ENCODE data around the gene PREX1.

GRCh38 chr20:48718786-48719578 lies 108.8 kb downstream of the PREX1 start:
- no peak for TF ChIP-seq POLR2AphosphoS5 (IDR thresholded peaks at IDR 0.05; ENCODE audit: low read depth)
- no peak for TF ChIP-seq CTCF (conservative IDR thresholded peaks at IDR 0.05; ENCODE audit: low read depth in 2 of 2)
- TF ChIP-seq EZH2phosphoT487 (IDR thresholded peaks at IDR 0.05; ENCODE audit: unreplicated experiment): no peak
- TF ChIP-seq CREB1 (CRISPR knock-in tag; IDR thresholded peaks at IDR 0.05; ENCODE audit: low read depth): no peak
- no peak for TF ChIP-seq REST (IDR thresholded peaks at IDR 0.05; ENCODE audit: unreplicated experiment)
- no peak for TF ChIP-seq EZH2 (IDR thresholded peaks at IDR 0.05; ENCODE audit: low read depth, unreplicated experiment)
